Measurements from ENCODE around the gene UFM1.
"Not testable (repeated sequence)": the region's sequence is repeated elsewhere in the genome, so short reads cannot be mapped to it uniquely, and the experiment has no call there.

Gene UFM1

GRCh38 chr13:38366954-38367645 lies 17.4 kb downstream of the UFM1 start:
- peak; percentile 72 for DNase-seq

GRCh38 chr13:38369058-38369457 lies 19.4 kb downstream of the UFM1 start:
- DNase-seq: no peak

GRCh38 chr13:38370096-38370495 lies 20.4 kb downstream of the UFM1 start:
- not testable (repeated sequence) for DNase-seq

- DNase-seq: no peak
Observed at GRCh38 chr13:38372820-38373383, 23.3 kb downstream of the UFM1 start.

GRCh38 chr13:38376546-38376945 lies 26.9 kb downstream of the UFM1 start:
- no peak for DNase-seq

- DNase-seq: peak; percentile 34
Observed at GRCh38 chr13:38381890-38382289, 32.2 kb downstream of the UFM1 start.

- DNase-seq: no peak
Observed at GRCh38 chr13:38382946-38383345, 33.3 kb downstream of the UFM1 start.

GRCh38 chr13:38384171-38384570 lies 34.5 kb downstream of the UFM1 start:
- peak; percentile 63 for DNase-seq

GRCh38 chr13:38385153-38385891 lies 35.7 kb downstream of the UFM1 start:
- DNase-seq: peak; percentile 63

GRCh38 chr13:38386421-38386820 lies 36.8 kb downstream of the UFM1 start:
- DNase-seq: peak; percentile 69

GRCh38 chr13:38391341-38391740 lies 41.7 kb downstream of the UFM1 start:
- DNase-seq: no peak

- DNase-seq: peak; percentile 92
Observed at GRCh38 chr13:38394777-38395496, 45.3 kb downstream of the UFM1 start.

- no peak for DNase-seq
Observed at GRCh38 chr13:38395497-38395788, 45.8 kb downstream of the UFM1 start.

- peak; percentile 96 for DNase-seq
Observed at GRCh38 chr13:38398711-38399493, 49.3 kb downstream of the UFM1 start.

- DNase-seq: peak; percentile 50
Observed at GRCh38 chr13:38399535-38399934, 49.9 kb downstream of the UFM1 start.

- DNase-seq: no peak
Observed at GRCh38 chr13:38401276-38401675, 51.6 kb downstream of the UFM1 start.

- peak; percentile 13 for DNase-seq
Observed at GRCh38 chr13:38405216-38405615, 55.6 kb downstream of the UFM1 start.

GRCh38 chr13:38409771-38410170 lies 60.1 kb downstream of the UFM1 start:
- DNase-seq: no peak

GRCh38 chr13:38412266-38412665 lies 62.6 kb downstream of the UFM1 start:
- no peak for DNase-seq
